Mucosa of rectum (tissue), 2 donors: Measurements from ENCODE around the gene RPS6KB2.
A peak's percentile ranks its signal among the peaks of the same experiment; 100 is the strongest.
"Not testable (repeated sequence)": the region's sequence is repeated elsewhere in the genome, so short reads cannot be mapped to it uniquely, and the experiment has no call there.

Experiments used
- H3K27ac ChIP-seq, 2 donors: one replicate each; pipeline ENCODE4 v1.7.0; 2013; ENCODE audit warnings: inconsistent platforms in 2 of 2, low read depth in 2 of 2, low read length in 2 of 2
- H3K27me3 ChIP-seq, 2 donors: one replicate each; pipeline ENCODE4 v1.7.0; 2013; ENCODE audit warnings: low read length in 2 of 2; ENCODE audit not compliant: control insufficient read depth in 2 of 2, insufficient read depth in 2 of 2
- H3K36me3 ChIP-seq, 2 donors: one replicate each; pipeline ENCODE4 v1.7.0; 2013; ENCODE audit warnings: low read length in 2 of 2; ENCODE audit not compliant: control insufficient read depth in 2 of 2, insufficient read depth in 2 of 2
- H3K4me1 ChIP-seq, 2 donors: one replicate each; pipeline ENCODE4 v1.7.0; 2013; ENCODE audit warnings: low read length in 2 of 2, mild to moderate bottlenecking in 1 of 2; ENCODE audit not compliant: control insufficient read depth in 2 of 2, insufficient read depth in 2 of 2
- H3K4me3 ChIP-seq, 2 donors: one replicate each; pipeline ENCODE4 v1.7.0; 2013; ENCODE audit warnings: low read length in 2 of 2
- H3K9ac ChIP-seq, 2 donors: one replicate each; pipeline ENCODE4 v1.7.0; 2013; ENCODE audit warnings: low read length in 2 of 2, low read depth in 1 of 2, mild to moderate bottlenecking in 1 of 2
- H3K9me3 ChIP-seq, 2 donors: one replicate each; pipeline ENCODE4 v1.7.0; 2013; ENCODE audit warnings: low read length in 2 of 2; ENCODE audit not compliant: control insufficient read depth in 2 of 2
- donor health status: healthy.
- donor health status: Normal muscosa, but diverticular disease.

The RPS6KB2 gene

GRCh38 chr11:67418476-67419281 lies 9.6 kb upstream of the RPS6KB2 start:
- no peak overlapping the region for H3K9ac ChIP-seq
- H3K27ac ChIP-seq: no peak overlapping the region

GRCh38 chr11:67419325-67420049 lies 8.8 kb upstream of the RPS6KB2 start:
- Histone ChIP-seq H3K4me3 (no peak overlapping the region), H3K9ac (no peak overlapping the region), H3K27me3 (no peaks in the 10 kb centered on the region), H3K36me3 (no peaks in the 10 kb centered on the region), H3K4me1 (peaks cover 17 to 21% of the 10 kb centered on the region in 2 donors), H3K27ac (no peak overlapping the region), H3K9me3 (no peaks in the 10 kb centered on the region)

More at GRCh38 chr11:67418476-67419281, 9.6 kb upstream of the RPS6KB2 start:
- H3K9me3 ChIP-seq: no peaks in the 10 kb centered on the region
- H3K4me1 ChIP-seq: peaks cover 17 to 21% of the 10 kb centered on the region in 2 donors
- H3K27me3 ChIP-seq: no peaks in the 10 kb centered on the region
- no peaks in the 10 kb centered on the region for H3K36me3 ChIP-seq
- H3K4me3 ChIP-seq: no peak overlapping the region

- Histone ChIP-seq H3K27me3 (no peaks in the 10 kb centered on the region), H3K4me1 (peaks cover 14 to 18% of the 10 kb centered on the region in 2 donors), H3K9me3 (no peaks in the 10 kb centered on the region), H3K9ac (peak overlapping the region; percentile 60 to 84), H3K36me3 (no peaks in the 10 kb centered on the region), H3K4me3 (peak overlapping the region; percentile 55 to 78), H3K27ac (peak overlapping the region; percentile 94 to 95)
Observed at GRCh38 chr11:67420147-67420645, 8.1 kb upstream of the RPS6KB2 start.

- Histone ChIP-seq H3K9me3 (no peaks in the 10 kb centered on the region), H3K9ac (peak overlapping the region; percentile 60 to 84), H3K4me3 (peak overlapping the region; percentile 55 to 78), H3K27me3 (no peaks in the 10 kb centered on the region), H3K36me3 (no peaks in the 10 kb centered on the region), H3K4me1 (peaks cover 12 to 18% of the 10 kb centered on the region in 2 donors), H3K27ac (peak overlapping the region; percentile 94 to 95)
Observed at GRCh38 chr11:67420646-67421429, 7.5 kb upstream of the RPS6KB2 start.

GRCh38 chr11:67421430-67422031 lies 6.8 kb upstream of the RPS6KB2 start:
- Histone ChIP-seq H3K4me1 (peaks cover 12 to 18% of the 10 kb centered on the region in 2 donors), H3K9ac (peak overlapping the region; percentile 26 to 54), H3K9me3 (no peaks in the 10 kb centered on the region), H3K36me3 (no peaks in the 10 kb centered on the region), H3K27ac (peak overlapping the region in 1 of 2 donors; percentile 95), H3K4me3 (peak overlapping the region in 1 of 2 donors; percentile 38), H3K27me3 (no peaks in the 10 kb centered on the region)

GRCh38 chr11:67422891-67423290 lies 5.4 kb upstream of the RPS6KB2 start:
- Histone ChIP-seq H3K27ac (no peak overlapping the region), H3K27me3 (no peaks in the 10 kb centered on the region), H3K4me3 (no peak overlapping the region), H3K36me3 (no peaks in the 10 kb centered on the region), H3K4me1 (peaks cover 17 to 22% of the 10 kb centered on the region in 2 donors), H3K9me3 (no peaks in the 10 kb centered on the region), H3K9ac (no peak overlapping the region)

- Histone ChIP-seq H3K27ac (no peak overlapping the region), H3K9ac (no peak overlapping the region), H3K4me1 (peaks cover 17 to 22% of the 10 kb centered on the region in 2 donors), H3K36me3 (no peaks in the 10 kb centered on the region), H3K9me3 (no peaks in the 10 kb centered on the region), H3K4me3 (no peak overlapping the region), H3K27me3 (no peaks in the 10 kb centered on the region)
Observed at GRCh38 chr11:67423466-67423865, 4.8 kb upstream of the RPS6KB2 start.

- Histone ChIP-seq H3K9ac (no peak overlapping the region), H3K27me3 (no peaks in the 10 kb centered on the region), H3K27ac (no peak overlapping the region), H3K9me3 (no peaks in the 10 kb centered on the region), H3K36me3 (no peaks in the 10 kb centered on the region), H3K4me1 (peaks cover 22 to 27% of the 10 kb centered on the region in 2 donors), H3K4me3 (no peak overlapping the region)
Observed at GRCh38 chr11:67423891-67424613, 4.2 kb upstream of the RPS6KB2 start.

- H3K4me1 ChIP-seq: peaks cover 15 to 16% of the 10 kb centered on the region in 2 donors
- H3K4me3 ChIP-seq: peak overlapping the region; percentile 95 to 99
- not testable (repeated sequence) for H3K27me3 ChIP-seq, H3K36me3 ChIP-seq, H3K9me3 ChIP-seq
- H3K27ac ChIP-seq: peak overlapping the region; percentile 57 to 89
- H3K9ac ChIP-seq: peak overlapping the region; percentile 95 to 98
Observed at GRCh38 chr11:67427364-67427859, 882 bp upstream of the RPS6KB2 start.
